GM19438 (cell line): ENCODE data around the gene PRKAB1.
"Not testable (repeated sequence)": the region's sequence is repeated elsewhere in the genome, so short reads cannot be mapped to it uniquely, and the experiment has no call there.

Experiments used
- ATAC-seq: cut with Tn5 transposase; IDR thresholded peaks from one replicate; pipeline ENCODE4 v1.9.1; 2021; ENCODE audit warnings: low read depth; ENCODE audit not compliant: unreplicated experiment

Gene PRKAB1

GRCh38 chr12:119706427-119706826 is 38.5 kb downstream of the PRKAB1 start:
- not testable (repeated sequence) for ATAC-seq

GRCh38 chr12:119710374-119710964 is 42.5 kb downstream of the PRKAB1 start:
- ATAC-seq, result no peak

GRCh38 chr12:119710965-119711551 is 43.1 kb downstream of the PRKAB1 start:
- no peak for ATAC-seq

- ATAC-seq, result no peak
Observed at GRCh38 chr12:119711693-119712092, 43.8 kb downstream of the PRKAB1 start.

- ATAC-seq, result no peak
Observed at GRCh38 chr12:119712721-119713120, 44.8 kb downstream of the PRKAB1 start.

GRCh38 chr12:119713551-119714031 is 45.7 kb downstream of the PRKAB1 start:
- no peak for ATAC-seq

- no peak for ATAC-seq
Observed at GRCh38 chr12:119714614-119715267, 46.8 kb downstream of the PRKAB1 start.

- no peak for ATAC-seq
Observed at GRCh38 chr12:119715268-119715620, 47.3 kb downstream of the PRKAB1 start.

- no peak for ATAC-seq
Observed at GRCh38 chr12:119718141-119718540, 50.2 kb downstream of the PRKAB1 start.

- ATAC-seq, result no peak
Observed at GRCh38 chr12:119720349-119720748, 52.4 kb downstream of the PRKAB1 start.

- ATAC-seq, result no peak
Observed at GRCh38 chr12:119721306-119721705, 53.4 kb downstream of the PRKAB1 start.

- no peak for ATAC-seq
Observed at GRCh38 chr12:119725523-119725922, 57.6 kb downstream of the PRKAB1 start.

- no peak for ATAC-seq
Observed at GRCh38 chr12:119727600-119728443, 59.9 kb downstream of the PRKAB1 start.

GRCh38 chr12:119728444-119728745 is 60.5 kb downstream of the PRKAB1 start:
- ATAC-seq, result no peak

GRCh38 chr12:119729871-119730270 is 61.9 kb downstream of the PRKAB1 start:
- no peak for ATAC-seq

- no peak for ATAC-seq
Observed at GRCh38 chr12:119730381-119730780, 62.4 kb downstream of the PRKAB1 start.
